ENCODE data around the gene DAGLB. TPM values are rescaled to one million over a fixed set of nuclear protein-coding genes. Genes with fewer than 3 reads are reported as not detected.
"Not testable (repeated sequence)": the region's sequence is repeated elsewhere in the genome, so short reads cannot be mapped to it uniquely, and the experiment has no call there.

The DAGLB gene
- total RNA-seq, 1 donor from 2014 or later = 30.0 TPM

GRCh38 chr7:6402041-6402440 is 45.7 kb downstream of the DAGLB start:
- TF ChIP-seq CTCF (IDR thresholded peaks at IDR 0.05) = no peak
- Mint-ChIP-seq H3K27me3 (ENCODE audit: low read depth) (no peaks in the 10 kb centered on the region), H3K36me3 (ENCODE audit: low read depth) (peaks cover 36% of the 10 kb centered on the region), H3K4me1 (ENCODE audit: low read depth) (peaks cover 32% of the 10 kb centered on the region), H3K9me3 (ENCODE audit: low read depth) (no peaks in the 10 kb centered on the region), H3K4me3 (ENCODE audit: unreplicated experiment) (no peak overlapping the region), H3K27ac (ENCODE audit: unreplicated experiment) (peak overlapping the region; percentile 54)
- DNase-seq (ENCODE audit: low spot score) = no peak

GRCh38 chr7:6401536-6401935 is 46.2 kb downstream of the DAGLB start:
- peak overlapping the region; percentile 27 for H3K27ac Mint-ChIP-seq (ENCODE audit: unreplicated experiment)
- TF ChIP-seq CTCF (IDR thresholded peaks at IDR 0.05) = no peak
- no peaks in the 10 kb centered on the region for H3K27me3 Mint-ChIP-seq (ENCODE audit: low read depth)
- peaks cover 32% of the 10 kb centered on the region for H3K4me1 Mint-ChIP-seq (ENCODE audit: low read depth)
- no peaks in the 10 kb centered on the region for H3K9me3 Mint-ChIP-seq (ENCODE audit: low read depth)
- no peak overlapping the region for H3K4me3 Mint-ChIP-seq (ENCODE audit: unreplicated experiment)
- DNase-seq (ENCODE audit: low spot score) = no peak
- peaks cover 36% of the 10 kb centered on the region for H3K36me3 Mint-ChIP-seq (ENCODE audit: low read depth)

DNA sequence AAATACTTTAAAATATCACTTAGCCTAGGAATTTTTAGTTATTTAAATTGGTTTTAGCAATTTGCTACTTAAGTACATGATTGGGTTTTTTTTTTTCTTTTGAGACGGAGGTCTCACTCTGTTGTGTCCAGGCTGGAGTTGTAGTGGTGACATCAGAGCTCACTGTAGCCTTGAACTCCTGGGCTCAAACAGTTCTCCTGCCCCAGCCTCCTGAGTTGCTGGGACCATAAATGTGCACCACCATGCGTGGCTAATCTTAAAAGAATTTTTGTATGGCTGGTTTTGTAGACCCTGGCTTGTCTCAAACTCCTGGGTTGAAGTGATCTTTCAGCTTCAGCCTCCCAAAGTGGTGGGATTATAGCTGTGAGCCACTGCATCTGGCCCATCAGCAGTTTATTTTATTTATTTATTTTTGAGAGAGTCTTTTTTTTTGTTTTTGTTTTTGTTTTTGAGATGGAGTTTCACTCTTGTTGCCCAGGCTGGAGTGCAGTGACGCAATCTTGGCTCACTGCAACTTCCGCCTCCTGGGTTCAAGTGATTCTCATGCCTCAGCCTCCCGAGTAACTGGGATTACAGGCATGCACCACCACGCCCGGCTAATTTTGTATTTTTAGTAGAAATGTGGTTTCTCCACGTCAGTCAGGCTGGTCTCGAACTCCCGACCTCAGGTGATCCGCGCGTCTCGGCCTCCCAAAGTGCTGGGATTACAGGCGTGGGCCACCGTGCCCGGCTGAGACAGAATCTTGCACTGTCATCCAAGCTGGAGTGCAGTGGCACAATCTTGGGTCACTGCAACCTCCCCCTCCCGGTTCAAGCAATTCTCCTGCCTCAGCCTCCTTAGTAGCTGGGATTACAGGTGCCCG is 47.3 kb downstream of the DAGLB start:
- Mint-ChIP-seq H3K4me1 (ENCODE audit: low read depth) (peaks cover 42% of the 10 kb centered on the region), H3K36me3 (ENCODE audit: low read depth) (peaks cover 29% of the 10 kb centered on the region)
- H3K9me3 Mint-ChIP-seq (ENCODE audit: low read depth); DNase-seq (ENCODE audit: low spot score); H3K27ac Mint-ChIP-seq (ENCODE audit: unreplicated experiment); H3K27me3 Mint-ChIP-seq (ENCODE audit: low read depth); H3K4me3 Mint-ChIP-seq (ENCODE audit: unreplicated experiment): not testable (repeated sequence)

- H3K27ac Mint-ChIP-seq (ENCODE audit: unreplicated experiment) = no peak overlapping the region
- H3K27me3 Mint-ChIP-seq (ENCODE audit: low read depth) = no peaks in the 10 kb centered on the region
- peaks cover 49% of the 10 kb centered on the region for H3K4me1 Mint-ChIP-seq (ENCODE audit: low read depth)
- no peak for TF ChIP-seq CTCF (IDR thresholded peaks at IDR 0.05)
- no peaks in the 10 kb centered on the region for H3K9me3 Mint-ChIP-seq (ENCODE audit: low read depth)
- no peak overlapping the region for H3K4me3 Mint-ChIP-seq (ENCODE audit: unreplicated experiment)
- no peak for DNase-seq (ENCODE audit: low spot score)
- peaks cover 23% of the 10 kb centered on the region for H3K36me3 Mint-ChIP-seq (ENCODE audit: low read depth)
These were observed 48.4 kb downstream of the DAGLB start for GRCh38 chr7:6399351-6399750.

GRCh38 chr7:6398943-6399342 is 48.8 kb downstream of the DAGLB start:
- Mint-ChIP-seq H3K4me3 (ENCODE audit: unreplicated experiment) (no peak overlapping the region), H3K36me3 (ENCODE audit: low read depth) (peaks cover 23% of the 10 kb centered on the region), H3K27me3 (ENCODE audit: low read depth) (no peaks in the 10 kb centered on the region), H3K27ac (ENCODE audit: unreplicated experiment) (peak overlapping the region; percentile 65), H3K4me1 (ENCODE audit: low read depth) (peaks cover 53% of the 10 kb centered on the region), H3K9me3 (ENCODE audit: low read depth) (no peaks in the 10 kb centered on the region)
- no peak for DNase-seq (ENCODE audit: low spot score)
- TF ChIP-seq CTCF (IDR thresholded peaks at IDR 0.05) = no peak

DNA sequence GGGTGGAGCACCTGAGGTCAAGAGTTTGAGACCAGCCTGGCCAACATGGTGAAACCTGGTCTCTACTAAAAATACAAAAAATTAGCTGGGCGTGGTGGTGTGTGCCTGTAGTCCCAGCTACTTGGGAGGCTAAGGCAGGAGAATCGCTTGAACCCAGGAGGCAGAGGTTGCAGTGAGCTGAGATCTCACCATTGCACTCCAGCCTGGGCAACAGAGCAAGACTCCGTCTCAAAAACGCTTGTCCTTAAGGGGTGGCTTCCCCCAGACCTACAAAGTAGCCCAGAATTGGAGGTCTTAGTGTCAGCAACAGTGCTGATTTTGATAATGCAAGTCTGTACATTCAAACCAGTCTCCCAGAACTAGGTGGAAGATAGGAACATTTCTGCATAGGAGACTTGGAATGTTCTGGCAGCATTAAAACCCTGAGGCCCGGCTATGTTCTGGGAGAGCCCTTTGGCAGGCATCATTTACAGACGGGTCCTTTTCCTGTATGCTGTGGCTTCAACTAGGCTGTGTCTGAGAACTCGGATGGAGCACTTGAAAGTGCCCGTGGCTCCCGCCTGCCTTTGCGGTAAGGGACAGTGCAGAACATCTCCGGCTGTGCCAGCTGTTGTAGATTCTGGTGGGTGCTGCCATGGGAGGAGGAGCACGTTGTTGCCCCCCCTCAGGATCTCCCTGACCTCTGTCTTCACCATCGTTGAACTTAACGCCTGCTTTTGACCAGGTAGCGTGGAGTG is 49.8 kb downstream of the DAGLB start:
- peak overlapping the region; percentile 65 for H3K27ac Mint-ChIP-seq (ENCODE audit: unreplicated experiment)
- H3K4me3 Mint-ChIP-seq (ENCODE audit: unreplicated experiment); H3K9me3 Mint-ChIP-seq (ENCODE audit: low read depth); DNase-seq (ENCODE audit: low spot score); H3K27me3 Mint-ChIP-seq (ENCODE audit: low read depth): not testable (repeated sequence)
- H3K4me1 Mint-ChIP-seq (ENCODE audit: low read depth) = peaks cover 63% of the 10 kb centered on the region
- H3K36me3 Mint-ChIP-seq (ENCODE audit: low read depth) = peaks cover 20% of the 10 kb centered on the region

Measured in chondrocyte (in vitro differentiated cells).